HG03196 (cell line): ENCODE results near the gene ELOB.

Experiments
- ATAC-seq: cut with Tn5 transposase; IDR thresholded peaks from one replicate; pipeline ENCODE4 v1.9.1; 2021; ENCODE audit not compliant: unreplicated experiment

ELOB gene

DNA sequence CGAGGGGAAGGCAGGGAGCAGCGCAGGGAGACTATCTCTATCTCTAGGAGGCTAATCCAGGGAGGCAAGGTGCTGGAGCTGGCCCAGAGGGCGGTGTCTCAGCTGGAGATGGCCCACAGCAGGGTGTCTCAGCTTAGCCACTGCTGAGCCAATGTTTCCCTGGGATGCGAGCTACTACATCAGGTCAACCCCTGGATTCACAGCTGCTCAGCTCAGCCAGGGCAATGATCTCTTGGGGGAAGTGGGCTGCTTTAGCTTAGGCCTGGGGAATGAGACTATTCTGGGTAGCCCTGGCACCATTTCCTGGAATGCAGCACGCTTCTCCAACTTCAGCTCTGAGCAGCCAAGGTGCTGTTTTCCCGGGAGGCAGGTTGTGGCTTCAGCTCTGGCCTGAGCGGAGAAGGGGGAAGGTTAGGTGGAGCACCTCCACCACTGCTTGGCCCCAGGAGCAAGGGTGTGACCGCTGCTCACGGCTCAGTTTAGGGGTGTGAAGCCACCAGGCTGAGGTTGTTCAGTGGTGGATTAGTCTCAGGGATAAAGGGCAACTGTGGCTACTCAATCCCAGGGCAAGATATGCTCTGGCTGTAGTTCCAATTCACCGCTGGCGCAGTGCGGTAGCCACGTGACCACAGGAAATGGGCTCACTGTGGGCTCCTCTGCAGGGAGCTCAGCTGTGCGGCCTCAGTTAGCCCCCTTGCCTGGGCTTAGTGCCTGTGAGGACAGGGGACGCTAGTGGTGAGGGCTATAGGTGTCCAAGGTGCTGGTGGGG lies 34.8 kb upstream of the ELOB start:
- no peak for ATAC-seq

DNA sequence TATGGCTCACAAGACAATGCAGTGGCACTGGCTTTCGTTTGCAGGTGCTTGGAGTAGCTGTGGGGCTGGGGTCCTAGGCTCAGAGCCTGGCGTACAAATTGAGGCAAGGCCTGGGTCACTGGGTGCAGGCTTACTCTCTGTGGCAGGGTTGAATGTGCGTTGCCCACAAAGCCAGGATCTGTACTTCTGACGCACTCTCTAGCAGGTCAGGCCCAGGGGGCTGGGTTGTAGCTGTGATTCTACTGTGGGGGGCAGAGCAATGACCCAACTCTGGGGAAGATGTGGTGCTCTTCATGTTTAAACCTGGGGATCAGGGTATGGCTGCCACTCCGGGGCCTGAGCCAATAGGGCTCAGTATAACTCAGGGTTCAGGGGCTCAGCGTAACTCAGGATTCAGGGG lies 33.6 kb upstream of the ELOB start:
- no peak for ATAC-seq

DNA sequence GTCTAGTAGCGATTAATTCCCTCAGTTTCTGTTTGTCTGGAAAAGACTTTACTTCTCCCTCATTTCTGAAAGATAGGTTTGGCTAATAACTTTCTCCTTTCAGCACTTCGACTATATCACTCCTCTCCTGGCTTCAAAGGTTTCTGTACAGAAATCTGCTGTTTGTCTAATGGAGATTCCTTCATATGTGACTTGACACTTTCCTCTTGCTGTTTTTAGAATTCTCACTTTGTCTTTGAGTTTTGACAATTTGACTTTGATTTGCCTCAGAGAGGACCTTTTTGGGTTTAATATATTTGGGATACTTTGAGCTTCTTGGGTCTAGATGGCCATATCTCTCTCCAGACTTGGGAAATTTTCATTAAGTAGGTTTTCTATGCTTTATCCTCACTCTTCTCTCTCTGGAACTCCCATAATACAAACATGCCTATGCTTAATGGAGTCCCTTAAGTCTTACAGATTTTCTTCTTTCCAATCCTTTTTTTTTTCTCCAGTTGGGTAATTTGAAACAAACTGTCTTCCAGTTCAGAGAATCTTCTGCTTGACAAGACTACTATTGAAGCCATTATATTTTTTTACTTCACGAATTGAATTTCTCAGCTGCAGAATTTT lies 32.2 kb upstream of the ELOB start:
- ATAC-seq, result no peak

DNA sequence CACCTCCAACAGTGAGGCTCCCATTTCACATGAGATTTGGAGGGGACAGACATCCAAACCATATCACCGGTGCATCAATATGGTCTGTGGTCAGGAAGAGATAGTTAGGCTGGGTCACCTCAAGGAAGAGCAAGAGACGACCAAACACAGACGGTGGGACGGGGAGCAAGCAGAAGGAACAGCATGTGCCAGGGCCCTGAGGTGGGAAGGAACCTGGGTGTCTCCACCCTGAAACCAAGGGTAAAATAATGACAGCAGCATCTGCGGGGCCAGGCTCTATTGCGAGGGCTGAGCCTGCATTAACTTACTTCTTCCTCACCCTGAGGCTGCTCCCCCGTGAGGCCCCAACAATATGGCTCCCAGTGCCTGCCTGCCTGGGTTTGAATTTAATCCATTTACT lies 31.1 kb upstream of the ELOB start:
- no peak for ATAC-seq

DNA sequence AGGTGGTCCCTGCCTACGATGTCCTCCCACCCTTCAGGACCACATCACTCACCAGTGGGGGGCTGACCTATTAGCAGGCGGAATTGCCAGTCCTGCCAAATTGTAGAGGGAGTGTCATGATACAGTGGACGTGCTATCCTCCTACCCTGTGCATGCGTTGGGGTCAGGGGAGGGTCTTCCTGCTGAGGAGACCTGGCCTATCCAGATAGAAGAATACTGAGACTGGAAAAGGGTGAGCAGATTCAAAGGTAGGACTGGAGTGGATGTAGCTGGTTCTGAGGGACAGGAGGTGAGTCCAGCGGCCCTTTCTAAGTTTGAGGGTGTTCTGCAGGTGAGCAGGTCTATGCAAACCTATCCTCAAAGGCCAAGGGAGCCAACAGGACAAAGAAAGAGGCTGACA lies 29.2 kb upstream of the ELOB start:
- ATAC-seq, result no peak

DNA sequence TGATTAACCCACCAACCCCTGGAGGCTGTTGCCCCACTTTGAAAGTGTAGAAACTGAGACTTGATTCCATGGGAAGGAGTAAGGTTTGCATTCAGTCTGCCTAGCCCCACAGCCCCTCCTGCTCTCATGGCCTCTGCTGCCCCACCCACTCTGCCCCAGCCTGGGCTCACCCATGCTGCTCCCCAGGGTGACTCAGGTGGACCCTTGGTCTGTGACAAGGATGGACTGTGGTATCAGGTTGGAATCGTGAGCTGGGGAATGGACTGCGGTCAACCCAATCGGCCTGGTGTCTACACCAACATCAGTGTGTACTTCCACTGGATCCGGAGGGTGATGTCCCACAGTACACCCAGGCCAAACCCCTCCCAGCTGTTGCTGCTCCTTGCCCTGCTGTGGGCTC lies 27.6 kb upstream of the ELOB start:
- no peak for ATAC-seq

DNA sequence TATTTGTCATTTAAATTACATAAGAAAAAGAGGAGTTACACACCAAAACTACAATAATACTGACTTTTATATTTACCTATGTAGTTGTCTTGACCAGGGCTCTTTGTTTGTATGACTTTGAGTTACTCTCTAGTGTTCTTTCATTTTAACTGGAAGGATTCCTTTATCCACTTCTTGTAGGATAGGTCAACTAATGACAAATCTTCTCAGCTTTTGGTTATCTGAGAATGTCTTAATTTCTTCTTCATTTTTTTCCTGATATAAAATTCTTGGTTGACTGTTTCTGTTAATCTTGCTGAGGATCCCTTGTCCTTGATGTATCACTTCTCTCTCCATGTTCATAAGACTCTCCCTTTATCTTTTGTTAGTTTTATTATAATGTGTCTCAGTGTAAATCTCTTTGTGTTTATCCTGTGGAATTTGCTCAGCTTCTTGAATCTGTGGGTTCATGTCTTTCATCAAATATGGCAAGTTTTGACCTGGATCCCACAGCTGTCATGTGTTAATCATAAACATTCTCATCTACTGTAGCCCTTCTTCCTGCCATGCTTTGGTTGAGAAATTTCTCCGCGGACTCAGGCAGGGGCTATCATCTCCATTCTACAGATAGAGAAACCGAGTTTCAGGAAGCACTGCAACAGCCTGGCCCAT lies 26.6 kb upstream of the ELOB start:
- no peak for ATAC-seq

DNA sequence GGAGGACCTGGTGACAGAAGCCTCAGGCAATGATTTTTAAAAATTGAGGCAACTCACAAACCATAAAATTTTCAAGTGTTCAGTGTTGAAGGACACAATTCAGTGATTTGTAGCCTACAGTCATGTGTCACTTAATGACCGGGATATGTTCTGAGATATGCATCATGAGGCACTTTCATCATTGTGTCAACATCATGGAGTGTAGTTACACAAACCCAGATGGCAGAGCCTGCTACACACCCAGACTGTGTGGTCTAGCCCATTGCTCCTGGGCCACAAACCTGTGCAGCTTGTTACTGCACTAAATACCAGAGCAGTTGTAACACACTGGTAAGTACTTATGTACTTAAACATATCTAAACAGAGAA lies 22.8 kb upstream of the ELOB start:
- ATAC-seq, result no peak

DNA sequence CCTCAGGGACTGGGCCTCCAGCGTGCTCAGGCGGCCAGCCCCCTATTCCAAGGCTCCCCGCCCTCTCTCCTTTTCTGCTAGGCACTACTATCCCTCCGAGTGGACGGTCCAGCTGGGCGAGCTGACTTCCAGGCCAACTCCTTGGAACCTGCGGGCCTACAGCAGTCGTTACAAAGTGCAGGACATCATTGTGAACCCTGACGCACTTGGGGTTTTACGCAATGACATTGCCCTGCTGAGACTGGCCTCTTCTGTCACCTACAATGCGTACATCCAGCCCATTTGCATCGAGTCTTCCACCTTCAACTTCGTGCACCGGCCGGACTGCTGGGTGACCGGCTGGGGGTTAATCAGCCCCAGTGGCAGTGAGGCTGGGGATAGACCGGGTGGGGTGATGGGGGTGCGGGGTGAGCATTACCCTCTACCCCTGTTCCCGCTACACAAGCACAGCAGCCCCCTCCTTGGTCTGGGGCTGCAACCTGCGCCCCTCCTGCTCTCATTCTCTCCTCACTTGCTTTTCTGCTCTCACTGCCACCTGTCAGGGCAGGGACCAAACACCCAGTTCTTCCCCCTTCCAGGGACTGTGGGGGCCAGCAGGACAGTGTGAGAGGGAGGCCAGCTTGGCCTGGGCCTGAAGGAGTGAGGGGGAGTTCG lies 22.3 kb upstream of the ELOB start:
- ATAC-seq, result no peak

DNA sequence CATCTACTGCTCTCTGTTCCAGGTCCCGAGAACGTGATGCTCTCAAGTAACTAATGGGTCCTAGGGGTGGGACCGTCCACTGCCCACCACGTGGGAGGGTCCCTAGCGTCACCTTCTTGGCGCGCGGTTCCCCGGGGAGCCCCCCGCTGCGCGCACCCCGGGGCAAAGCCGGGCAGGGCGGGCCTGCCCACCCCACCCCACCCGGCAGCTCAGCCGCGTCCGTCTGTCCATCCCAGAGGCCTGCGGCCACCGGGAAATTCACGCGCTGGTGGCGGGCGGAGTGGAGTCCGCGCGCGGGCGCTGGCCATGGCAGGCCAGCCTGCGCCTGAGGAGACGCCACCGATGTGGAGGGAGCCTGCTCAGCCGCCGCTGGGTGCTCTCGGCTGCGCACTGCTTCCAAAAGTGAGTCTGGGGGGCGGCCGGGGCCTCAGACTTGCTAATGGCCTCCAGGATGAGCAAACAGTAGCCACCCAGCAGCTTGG lies 21.7 kb upstream of the ELOB start:
- no peak for ATAC-seq

DNA sequence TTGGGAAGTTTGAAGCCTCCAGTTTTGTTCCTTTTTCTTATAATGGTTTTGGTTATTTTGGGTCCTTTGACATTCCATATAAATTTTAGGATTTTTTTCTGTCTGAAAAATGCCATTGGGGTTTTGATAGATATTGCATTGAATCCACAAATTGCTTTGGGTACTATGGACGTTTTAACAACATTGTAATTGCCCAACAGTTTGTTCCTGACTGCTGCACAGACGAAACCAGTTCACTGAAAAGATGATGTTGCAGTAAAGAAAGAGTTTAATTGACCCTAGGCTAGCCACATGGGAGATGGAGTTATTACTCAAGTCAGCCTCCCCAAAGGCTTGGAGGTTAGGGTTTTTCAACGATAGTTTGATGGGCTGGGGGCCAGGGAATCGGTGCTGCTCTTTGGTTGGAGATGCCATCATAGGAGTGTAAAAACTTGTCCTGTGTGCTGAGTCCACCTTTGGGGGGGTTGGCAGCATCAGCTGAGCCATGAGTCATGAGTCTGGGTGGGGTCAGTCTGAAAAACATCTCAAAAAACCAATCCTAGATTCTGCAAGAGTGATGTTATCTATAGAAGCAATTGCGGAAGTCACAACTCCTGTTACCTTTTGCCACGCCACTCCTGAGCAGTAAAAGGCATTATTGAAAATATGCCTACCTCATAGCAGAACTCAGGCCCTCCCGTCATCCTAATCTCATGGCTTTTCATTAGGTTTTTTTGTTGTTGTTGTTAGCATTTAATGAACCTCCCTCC lies 18.5 kb upstream of the ELOB start:
- ATAC-seq, result no peak

DNA sequence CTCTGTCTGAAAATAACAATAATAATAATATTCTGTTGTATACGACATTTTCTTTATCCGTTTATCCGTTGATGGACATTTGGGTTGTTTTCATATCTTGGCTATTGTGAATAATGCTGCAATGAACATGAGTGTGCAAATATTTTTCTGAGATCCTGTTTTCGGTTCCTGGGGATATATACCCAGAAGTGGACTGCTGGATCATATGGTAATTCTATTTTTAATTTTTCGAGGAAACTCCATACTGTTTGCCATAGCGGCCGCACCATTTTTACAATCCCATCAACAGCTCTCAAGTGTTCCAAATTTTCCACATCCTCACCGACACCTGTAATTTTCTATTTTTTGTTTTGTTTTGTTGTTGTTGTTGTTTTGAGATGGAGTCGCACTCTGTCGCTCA lies 15.9 kb upstream of the ELOB start:
- ATAC-seq, result no peak

DNA sequence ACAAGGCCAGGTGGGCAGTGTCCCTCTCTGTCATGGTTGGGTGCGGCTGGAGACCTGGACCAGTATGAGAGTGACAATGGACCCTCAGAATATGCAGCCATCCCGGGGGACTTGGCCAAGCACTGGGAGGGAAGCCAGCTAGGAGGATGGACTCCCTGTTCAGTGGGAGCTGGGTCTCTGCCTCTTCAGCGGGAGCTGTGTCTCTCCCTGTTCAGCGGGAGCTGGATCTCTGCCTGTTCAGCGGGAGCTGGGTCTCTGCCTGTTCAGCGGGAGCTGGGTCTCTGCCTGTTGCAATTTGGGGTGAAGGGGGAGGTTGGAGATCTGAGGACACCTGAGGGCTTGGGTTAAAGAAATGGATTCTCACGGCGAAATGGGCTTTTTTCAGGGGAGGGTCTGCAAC lies 14.1 kb upstream of the ELOB start:
- no peak for ATAC-seq

DNA sequence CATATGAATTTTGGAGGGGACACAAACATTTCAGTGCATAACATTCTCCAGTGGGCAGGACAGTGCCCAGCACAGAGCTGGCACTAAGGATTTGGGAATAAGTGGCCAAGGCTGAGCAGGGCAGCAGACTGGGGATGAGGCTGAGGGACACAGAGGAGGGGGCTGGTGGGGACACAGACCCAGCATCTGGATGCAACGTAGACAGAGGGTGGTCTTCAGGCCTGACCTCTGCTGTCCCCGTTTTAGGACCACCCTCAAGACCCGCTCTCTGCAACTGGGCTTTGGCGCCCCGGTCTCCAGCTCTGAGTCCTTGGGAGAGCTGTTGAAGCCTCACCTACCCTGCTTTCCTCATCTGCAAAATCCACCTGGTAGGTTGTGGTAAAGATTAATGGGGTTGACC lies 13.6 kb upstream of the ELOB start:
- no peak for ATAC-seq

DNA sequence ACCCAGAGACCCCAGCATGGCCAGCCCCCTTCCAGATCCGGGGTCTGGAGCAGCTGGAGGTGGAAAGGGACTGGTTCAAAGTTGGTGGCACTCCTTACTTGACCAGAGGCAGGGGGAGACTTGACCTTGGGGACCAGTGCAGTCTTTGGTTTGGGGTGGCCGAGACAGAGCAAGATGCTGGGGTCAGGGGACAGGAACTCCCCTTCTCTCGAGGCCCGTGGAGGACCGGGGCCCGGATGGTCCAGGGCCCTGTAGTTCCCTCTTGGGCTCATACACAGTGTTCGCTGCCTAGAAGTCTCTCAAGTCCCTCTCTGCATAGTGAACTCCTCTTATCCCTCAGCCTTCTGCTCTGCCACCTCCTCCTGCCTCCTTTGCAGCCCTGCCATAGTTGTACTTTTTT lies 10.9 kb upstream of the ELOB start:
- ATAC-seq, result no peak

DNA sequence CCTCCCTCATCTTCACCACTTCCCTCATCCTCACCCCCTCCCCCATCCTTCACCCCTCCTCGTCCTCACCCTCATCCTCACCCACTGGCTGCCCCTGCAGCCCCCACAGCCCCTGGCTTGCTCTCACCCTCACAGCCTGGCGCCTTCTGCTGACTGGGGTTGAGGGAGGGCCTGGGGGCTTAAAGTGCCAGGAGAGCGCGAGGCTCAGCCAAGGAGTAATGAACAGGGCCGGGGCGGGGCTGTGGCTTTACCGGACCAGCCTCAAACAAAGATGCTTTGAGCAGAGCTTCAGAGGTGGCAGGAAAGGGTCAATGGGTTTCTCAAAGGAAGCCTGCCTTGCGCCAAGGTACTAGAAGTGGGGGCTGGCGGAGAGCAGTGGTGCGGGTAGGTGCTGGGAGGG lies 10.3 kb upstream of the ELOB start, which contains the start of gene PRSS33:
TSS of gene PRSS33 (minus strand) at position 155 of the 400 bp plus-strand sequence. CDS start 1,013 bp downstream, outside the sequence.
- ATAC-seq, result no peak

DNA sequence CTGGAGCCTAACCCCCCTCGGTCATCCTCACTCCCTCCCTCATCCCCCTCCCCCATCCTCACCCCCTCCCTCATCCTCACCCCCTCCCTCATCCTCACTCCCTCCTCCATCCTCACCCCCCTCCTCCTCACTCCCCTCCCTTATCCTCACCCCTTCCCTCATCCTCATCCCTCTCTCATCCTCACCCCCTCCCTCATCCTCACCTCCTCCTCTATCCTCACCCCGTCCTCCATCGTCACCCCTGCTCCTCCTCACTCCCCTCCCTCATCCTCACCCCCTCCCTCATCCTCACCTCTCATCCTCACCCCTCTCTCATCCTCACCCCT lies 9.7 kb upstream of the ELOB start:
- no peak for ATAC-seq

DNA sequence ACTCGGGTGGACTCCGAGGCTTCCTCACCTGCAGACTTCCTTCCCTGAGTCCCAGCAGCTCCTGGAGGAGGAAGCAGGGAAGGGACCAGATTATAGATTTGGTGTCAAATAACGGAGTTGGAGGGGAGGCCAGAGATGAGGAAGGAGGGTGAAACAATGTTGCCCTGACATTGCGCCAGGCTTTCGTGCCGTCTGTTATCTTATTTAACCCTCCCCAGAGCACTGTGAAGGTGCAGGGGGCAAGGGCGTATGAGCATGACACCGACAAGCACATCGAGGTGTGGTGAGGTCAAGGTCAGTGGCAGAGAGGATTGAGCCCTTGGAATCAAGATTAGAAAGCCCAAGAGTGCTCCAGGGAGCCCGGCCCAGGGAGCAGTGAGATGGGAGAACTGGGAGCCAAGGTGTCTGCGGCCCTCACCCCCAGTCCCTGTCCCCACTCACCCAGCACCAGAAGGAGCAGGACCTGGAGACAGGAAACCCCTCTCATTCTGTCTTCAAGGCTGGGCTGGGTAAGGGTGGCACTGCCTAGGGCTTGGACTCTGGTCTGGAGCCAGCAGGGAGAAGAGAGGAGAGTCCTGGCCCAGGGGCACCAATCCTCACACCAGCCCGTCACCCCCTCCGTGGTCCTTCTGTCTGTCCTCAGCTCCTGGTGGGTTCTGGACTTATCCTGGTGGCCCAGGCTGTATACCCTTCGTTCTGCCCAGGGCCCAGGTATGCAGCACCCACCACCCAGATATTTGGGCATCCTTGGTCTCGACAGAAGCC lies 9.2 kb upstream of the ELOB start:
- ATAC-seq, result no peak

DNA sequence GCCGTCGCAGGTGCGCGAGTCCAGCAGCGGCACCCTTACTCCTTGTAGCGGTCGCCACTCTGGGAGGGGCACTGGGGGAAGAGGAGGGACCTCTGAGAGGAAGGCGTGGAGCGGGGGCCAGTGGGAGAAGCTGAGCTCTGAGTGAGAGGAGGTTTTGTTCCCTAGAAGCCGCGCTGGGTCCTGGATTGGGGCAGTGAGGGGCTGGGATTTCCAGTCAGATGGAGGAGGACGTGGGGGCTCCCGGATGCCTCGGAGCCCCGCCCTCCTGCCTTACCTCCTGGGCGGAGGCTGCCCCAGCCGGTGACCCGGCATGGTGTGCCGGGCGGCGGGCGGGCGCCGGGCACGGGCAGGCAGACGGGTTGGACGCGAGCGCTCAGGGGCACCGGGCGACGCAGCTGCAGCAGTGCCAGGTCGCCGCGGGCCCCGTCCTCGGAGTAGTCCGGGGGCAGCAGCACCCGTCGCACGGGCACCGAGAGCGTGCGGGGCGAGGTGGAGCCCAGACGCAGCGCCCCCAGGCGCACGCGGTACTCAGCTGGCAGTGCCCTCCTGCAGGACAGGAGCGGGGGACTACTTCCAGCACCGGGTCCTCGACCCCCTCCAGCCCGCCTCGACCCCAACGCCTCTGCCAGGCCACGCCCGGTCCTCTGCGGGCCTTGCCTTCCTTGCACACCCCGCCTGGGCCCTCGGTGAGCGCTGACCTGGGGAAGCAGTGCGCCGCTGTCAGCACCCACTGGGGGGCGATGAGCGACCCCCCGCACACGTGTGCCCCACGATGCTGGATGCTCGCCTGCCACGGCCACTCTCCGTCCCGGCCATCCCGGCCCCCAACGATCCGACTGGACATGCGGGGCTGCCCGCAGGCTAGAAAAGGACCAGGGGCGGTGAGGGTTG lies 8.3 kb upstream of the ELOB start:
- no peak for ATAC-seq
